T-cell (primary cell): ENCODE results near the gene UNK. TPM values are rescaled to one million over a fixed set of nuclear protein-coding genes. Genes with fewer than 3 reads are reported as not detected.
A peak's percentile ranks its signal among the peaks of the same experiment; 100 is the strongest.
"Not testable (repeated sequence)": the region's sequence is repeated elsewhere in the genome, so short reads cannot be mapped to it uniquely, and the experiment has no call there.

Experiments
- ATAC-seq, 4 experiments: fragments of 200-7000 bp in 3 of 4; fragments of 150-1000 bp in 1 of 4; cut with Tn5 transposase; replicated peaks in 1 of 4; 1 replicate in 3 of 4; 2 replicates in 1 of 4; pipeline ENCODE4 v1.10.0; 2021; ENCODE audit warnings: moderate library complexity in 3 of 4, mild to moderate bottlenecking in 2 of 4, moderate number of reproducible peaks in 1 of 4
- CTCF ChIA-PET, 2 donors: fragments of 300-600 bp; sonication (Branson Sonifier 250); formaldehyde crosslinking; loops; one replicate each; lab custom pipeline; 2022; ENCODE audit warnings: antibody characterized with exemption in 2 of 2; lab: Charles Lee
- POLR2A ChIA-PET, 2 donors: fragments of 300-600 bp; sonication (Branson Sonifier 250); formaldehyde crosslinking; loops; one replicate each; lab custom pipeline; 2022; ENCODE audit warnings: antibody characterized with exemption in 2 of 2; lab: Charles Lee
- DNase-seq, 35 experiments: peaks; one replicate each; pipeline versions ENCODE4 v3.0.0 to v3.0.0-alpha.2; 2013 to 2023
- H3K27ac ChIP-seq: one replicate; pipeline ENCODE4 v1.5.1; 2013; ENCODE audit warnings: low read length
- H3K27me3 ChIP-seq, 2 experiments: replicated peaks in 1 of 2; 1 replicate in 1 of 2; 2 replicates in 1 of 2; pipeline versions ENCODE4 v1.6.1 to v1.7.0; 2013; ENCODE audit warnings: low read length in 1 of 2, mixed read lengths in 1 of 2; ENCODE audit not compliant: control insufficient read depth in 2 of 2, insufficient read depth in 2 of 2; ENCODE audit errors: extremely low read depth in 1 of 2
- H3K36me3 ChIP-seq, 2 donors: 1 replicate in 1 of 2; 2 replicates in 1 of 2; pipeline versions ENCODE4 v1.6.1 to v1.7.0; 2013; ENCODE audit warnings: low read length in 1 of 2; ENCODE audit not compliant: control insufficient read depth in 2 of 2, insufficient read depth in 1 of 2; ENCODE audit errors: extremely low read depth in 1 of 2
- H3K4me1 ChIP-seq, 2 experiments: 1 replicate in 1 of 2; 2 replicates in 1 of 2; pipeline versions ENCODE4 v1.6.1 to v1.7.0; 2013; ENCODE audit warnings: low read length in 2 of 2, mixed read lengths in 1 of 2; ENCODE audit not compliant: insufficient read depth in 2 of 2, control insufficient read depth in 1 of 2; ENCODE audit errors: extremely low read depth in 1 of 2
- H3K4me3 ChIP-seq, 2 donors: 1 replicate in 1 of 2; 2 replicates in 1 of 2; pipeline versions ENCODE4 v1.5.1 to v1.7.0; 2013; ENCODE audit warnings: mild to moderate bottlenecking in 2 of 2, low read length in 1 of 2, moderate library complexity in 1 of 2; ENCODE audit not compliant: control insufficient read depth in 1 of 2; ENCODE audit errors: extremely low read depth in 1 of 2
- H3K9me3 ChIP-seq: 2 replicates; pipeline ENCODE4 v1.7.0; 2013
- H3K27ac Mint-ChIP-seq, 2 donors: one replicate each; pipeline ENCODE4 v1.8.0; 2020 to 2021; ENCODE audit warnings: mild to moderate bottlenecking in 2 of 2, mixed read lengths in 2 of 2
- H3K27me3 Mint-ChIP-seq, 2 donors: one replicate each; pipeline ENCODE4 v1.8.0; 2021 to 2022; ENCODE audit warnings: mixed read lengths in 2 of 2
- H3K36me3 Mint-ChIP-seq: one replicate; pipeline ENCODE4 v1.8.0; 2021; ENCODE audit warnings: mixed read lengths
- H3K4me1 Mint-ChIP-seq, 3 donors: one replicate each; pipeline ENCODE4 v1.8.0; 2020 to 2022; ENCODE audit warnings: mixed read lengths in 3 of 3, mild to moderate bottlenecking in 1 of 3
- H3K4me3 Mint-ChIP-seq, 3 donors: one replicate each; pipeline ENCODE4 v1.8.0; 2020 to 2022; ENCODE audit warnings: mild to moderate bottlenecking in 3 of 3, mixed read lengths in 3 of 3, moderate library complexity in 3 of 3
- H3K9me3 Mint-ChIP-seq, 3 donors: one replicate each; pipeline ENCODE4 v1.8.0; 2020 to 2022; ENCODE audit warnings: mixed read lengths in 3 of 3
- WGBS: methylation state at CpG from one replicate; pipeline ENCODE4 v1.1.5; 2013; ENCODE audit warnings: missing lambda C conversion rate; ENCODE audit not compliant: insufficient coverage; 5-methylcytosine and 5-hydroxymethylcytosine counted together
- total RNA-seq, 35 experiments: library from RNA in 6 of 35; stranded (reverse) in 6 of 35; fragments of 120-200 nt in 1 of 35; gene quantifications; one replicate each; pipeline versions ENCODE4 v1.2.1 to v1.2.4 and lab custom pipeline; 2013 to 2026

Gene UNK
- total RNA-seq, 5 donors from 2014 or later (not counting 1 experiment from before 2014, with no cell fraction given): 37.1 to 50.3 (median 39.2) TPM

DNA sequence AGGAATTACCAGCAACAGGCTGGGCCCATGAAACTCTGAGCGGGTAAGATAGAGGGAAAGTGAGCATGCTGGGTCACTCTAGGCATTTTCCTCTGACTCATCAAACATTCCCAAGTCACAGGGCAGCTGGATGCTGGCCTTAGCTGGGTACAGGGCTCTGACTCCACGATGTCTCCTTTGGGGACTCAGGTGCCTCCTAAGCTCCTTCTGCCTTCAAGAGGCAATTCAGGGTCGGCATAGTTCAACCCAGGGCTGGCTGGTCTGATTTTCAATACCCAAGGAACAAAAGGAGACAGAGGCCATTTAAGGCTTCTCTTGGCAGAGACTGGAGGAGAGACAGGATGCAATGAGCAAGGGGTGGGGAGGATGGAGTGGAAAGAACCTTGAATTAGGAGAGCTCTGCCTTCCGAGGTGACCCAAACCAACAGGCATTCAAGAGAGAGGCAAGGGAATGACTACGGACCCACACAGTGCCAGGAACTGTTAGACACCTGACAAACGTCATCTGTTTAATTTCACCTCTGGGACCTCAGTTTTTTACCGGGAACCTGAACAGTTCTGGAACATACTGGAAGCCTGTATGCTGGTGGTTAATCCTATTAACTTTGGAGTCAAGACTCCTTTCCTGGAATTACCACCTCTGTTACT is 69.6 kb downstream of the UNK start:
- Histone ChIP-seq H3K4me1 (peaks cover 13 to 42% of the 10 kb centered on the region in 2 experiments), H3K4me3 (peak overlapping the region; percentile 66 to 88), H3K27me3 (no peaks in the 10 kb centered on the region), H3K27ac (peak overlapping the region; percentile 76), H3K36me3 (peaks cover 5 to 25% of the 10 kb centered on the region in 2 donors), H3K9me3 (no peaks in the 10 kb centered on the region)
- 40% methylated on average over 3 of the region's 7 CpGs for WGBS
- CTCF ChIA-PET: interaction anchor here (0.6 to 2.4 kb wide), 10 partner anchors 9 to 740 kb away, joined by 3 to 33 read pairs (median 8); partner anchors contain the start of genes GALK1 (in 1 of the 2), MRPL38 (in 1 of the 2) and TRIM65 (in 1 of the 2)
- DNase-seq: no peak
- Mint-ChIP-seq H3K27me3 (no peaks in the 10 kb centered on the region), H3K36me3 (peaks cover 9% of the 10 kb centered on the region), H3K4me3 (no peak overlapping the region), H3K27ac (no peak overlapping the region), H3K4me1 (peaks cover 33 to 43% (median 40%) of the 10 kb centered on the region in 3 donors), H3K9me3 (no peaks in the 10 kb centered on the region)
- ATAC-seq: no peak
- POLR2A ChIA-PET: interaction anchor here (0.5 to 1.5 kb wide), 4 partner anchors 15 to 485 kb away, joined by 3 to 24 read pairs (median 6); a partner anchor contains a TSS

- ChIA-PET POLR2A (interaction anchor here (0.5 to 1.6 kb wide), 17 partner anchors 10 to 393 kb away, joined by 3 to 24 read pairs (median 6); partner anchors contain the start of gene UNK (in 1 of the 2)), CTCF (interaction anchor here (0.5 to 2.4 kb wide), 29 partner anchors 8 to 566 kb away, joined by 3 to 33 read pairs (median 4); partner anchors contain the start of genes FBF1 (in 1 of the 2), GALK1 (in 1 of the 2), SLC25A19 (in 1 of the 2) and TRIM65 (in 1 of the 2))
- DNase-seq (no peak), ATAC-seq (peak; percentile 3 to 21 (median 8))
- no peaks in the 10 kb centered on the region for H3K9me3 ChIP-seq
- Mint-ChIP-seq H3K9me3 (no peaks in the 10 kb centered on the region), H3K4me1 (peaks cover 33 to 43% (median 35%) of the 10 kb centered on the region in 3 donors), H3K27ac (no peak overlapping the region), H3K36me3 (peaks cover 4% of the 10 kb centered on the region), H3K27me3 (no peaks in the 10 kb centered on the region), H3K4me3 (no peak overlapping the region)
- peaks cover 13 to 38% of the 10 kb centered on the region in 2 experiments for H3K4me1 ChIP-seq
- 1% methylated on average over 16 of the region's 19 CpGs for WGBS
- H3K27ac ChIP-seq: peak overlapping the region; percentile 76
- H3K36me3 ChIP-seq: peaks cover 0 to 19% of the 10 kb centered on the region in 2 donors
- no peaks in the 10 kb centered on the region for H3K27me3 ChIP-seq
- H3K4me3 ChIP-seq: peak overlapping the region; percentile 88 to 90
Measured at GRCh38 chr17:75854881-75855309, 70.3 kb downstream of the UNK start.

DNA sequence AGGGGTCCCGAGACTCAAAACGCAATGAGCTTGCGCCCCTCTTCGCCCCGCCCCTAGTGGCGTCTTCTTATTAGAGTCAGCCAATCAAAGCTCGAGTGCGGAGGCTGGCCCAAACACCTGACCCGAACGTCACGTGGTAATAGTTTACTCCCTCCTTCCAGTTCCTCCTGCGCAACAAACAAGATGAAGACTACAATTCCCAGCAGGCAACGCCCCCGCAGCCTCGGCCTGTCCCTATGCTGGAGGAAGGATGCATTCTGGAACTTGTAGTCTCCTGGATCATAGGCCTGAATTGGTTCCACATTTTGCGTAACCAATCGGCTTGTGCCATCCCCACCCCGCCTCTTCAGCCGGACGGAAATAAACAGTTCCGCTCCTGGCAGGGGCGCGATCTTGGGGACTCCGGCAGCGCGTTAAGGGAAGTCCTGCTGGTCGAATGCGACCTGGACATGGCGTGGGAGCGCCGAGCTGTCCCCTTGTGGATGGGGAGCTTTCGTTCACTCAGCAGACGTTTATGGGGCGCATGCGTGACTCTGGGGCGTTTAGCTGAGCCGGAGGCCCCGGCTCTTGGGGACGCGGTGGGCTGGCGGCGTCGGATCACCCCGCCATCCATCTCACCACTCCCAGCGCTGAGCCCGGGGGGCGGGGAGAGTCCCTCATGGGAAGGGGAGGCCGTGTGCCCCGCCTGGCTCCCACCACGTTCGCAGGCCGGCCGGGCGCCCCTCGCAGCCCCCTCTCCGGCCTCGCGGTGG is 70.9 kb downstream of the UNK start, which contains the start of gene WBP2:
WBP2 (minus strand) TSS at position 26 of the 752 bp plus-strand sequence. CDS start 38 bp downstream, outside the sequence.
- DNase-seq (peak; percentile 91 to 99 (median 98)), ATAC-seq (peak; percentile 90 to 92 (median 90))
- Mint-ChIP-seq H3K27me3 (no peaks in the 10 kb centered on the region), H3K4me3 (no peak within 1 kb of the TSS), H3K27ac (peak within 1 kb of the TSS; percentile 88 to 91), H3K4me1 (peaks cover 32 to 43% (median 35%) of the 10 kb centered on the region in 3 donors), H3K36me3 (peaks cover 3% of the 10 kb centered on the region), H3K9me3 (no peaks in the 10 kb centered on the region)
- 0% methylated on average over 50 of the region's 58 CpGs for WGBS
- CTCF ChIA-PET: interaction anchor here (0.5 to 2.4 kb wide), 31 partner anchors 8 to 582 kb away, joined by 3 to 33 read pairs (median 4); partner anchors contain the start of genes FBF1 (in 1 of the 2), GALK1 (in 1 of the 2), SLC25A19 (in 1 of the 2) and TRIM65 (in 1 of the 2)
- H3K4me1 ChIP-seq: peaks cover 13 to 38% of the 10 kb centered on the region in 2 experiments
- peak within 1 kb of the TSS; percentile 88 to 90 for H3K4me3 ChIP-seq
- H3K36me3 ChIP-seq: peaks cover 0 to 14% of the 10 kb centered on the region in 2 donors
- no peaks in the 10 kb centered on the region for H3K9me3 ChIP-seq
- POLR2A ChIA-PET: interaction anchor here (0.5 to 1.6 kb wide), 16 partner anchors 9 to 392 kb away, joined by 3 to 24 read pairs (median 6); partner anchors contain the start of gene UNK (in 1 of the 2)
- H3K27me3 ChIP-seq: no peaks in the 10 kb centered on the region
- H3K27ac ChIP-seq: peak within 1 kb of the TSS; percentile 77

DNA sequence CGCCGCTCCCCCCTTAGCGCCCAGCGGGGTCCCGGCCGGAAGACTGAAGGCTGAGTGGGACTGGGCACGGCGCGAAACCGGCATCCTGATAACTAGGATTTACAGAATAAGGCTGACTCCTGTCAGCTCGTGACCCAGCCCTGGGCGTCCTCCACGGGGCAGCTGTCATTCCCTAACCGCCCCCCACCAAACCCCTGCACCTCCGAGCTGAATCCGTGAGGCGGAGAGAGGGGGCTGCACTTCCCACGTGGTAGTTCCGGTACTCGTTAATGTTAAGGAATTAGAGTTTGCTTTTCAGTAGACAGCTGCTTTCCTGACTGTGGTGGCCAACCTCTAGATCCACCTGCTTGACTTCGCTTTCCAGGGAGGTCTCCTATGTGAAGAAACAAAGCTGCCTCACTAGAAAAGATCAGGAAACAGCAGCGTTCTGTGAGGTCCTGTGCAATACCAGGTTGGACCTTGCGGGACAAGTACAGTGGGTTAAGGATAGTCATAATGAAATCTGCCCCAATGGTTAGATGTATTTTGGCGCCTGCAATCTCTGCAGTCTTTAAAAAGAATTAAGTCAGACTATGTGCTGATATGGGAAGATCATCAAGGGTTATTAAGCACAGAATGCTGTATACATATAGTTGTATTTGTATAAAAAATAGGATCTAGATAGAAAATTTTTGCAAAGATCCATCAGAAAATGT is 71.6 kb downstream of the UNK start:
- POLR2A ChIA-PET: interaction anchor here (1.1 to 1.6 kb wide), 5 partner anchors 8 to 79 kb away, joined by 3 to 7 read pairs (median 6); no protein-coding TSS in a partner anchor
- Mint-ChIP-seq H3K36me3 (peaks cover 3% of the 10 kb centered on the region), H3K27ac (peak overlapping the region; percentile 88 to 91), H3K27me3 (no peaks in the 10 kb centered on the region), H3K9me3 (no peaks in the 10 kb centered on the region), H3K4me3 (no peak overlapping the region), H3K4me1 (peaks cover 34 to 45% (median 35%) of the 10 kb centered on the region in 3 donors)
- peak in 3 of 4 experiments; percentile 22 to 39 (median 37) for ATAC-seq
- H3K27ac ChIP-seq: peak overlapping the region; percentile 77
- CTCF ChIA-PET: interaction anchor here in 1 of 2 donors (1.1 to 2.4 kb wide), 12 partner anchors 9 to 108 kb away, joined by 4 to 33 read pairs (median 9); partner anchors contain the start of genes GALK1 and TRIM65
- no peak for DNase-seq
- H3K36me3 ChIP-seq: peaks cover 0 to 8% of the 10 kb centered on the region in 2 donors
- 2% methylated on average over 12 of the region's 24 CpGs for WGBS
- H3K4me3 ChIP-seq: peak overlapping the region; percentile 88 to 90
- no peaks in the 10 kb centered on the region for H3K9me3 ChIP-seq
- H3K4me1 ChIP-seq: peaks cover 13 to 40% of the 10 kb centered on the region in 2 experiments
- H3K27me3 ChIP-seq: no peaks in the 10 kb centered on the region

DNA sequence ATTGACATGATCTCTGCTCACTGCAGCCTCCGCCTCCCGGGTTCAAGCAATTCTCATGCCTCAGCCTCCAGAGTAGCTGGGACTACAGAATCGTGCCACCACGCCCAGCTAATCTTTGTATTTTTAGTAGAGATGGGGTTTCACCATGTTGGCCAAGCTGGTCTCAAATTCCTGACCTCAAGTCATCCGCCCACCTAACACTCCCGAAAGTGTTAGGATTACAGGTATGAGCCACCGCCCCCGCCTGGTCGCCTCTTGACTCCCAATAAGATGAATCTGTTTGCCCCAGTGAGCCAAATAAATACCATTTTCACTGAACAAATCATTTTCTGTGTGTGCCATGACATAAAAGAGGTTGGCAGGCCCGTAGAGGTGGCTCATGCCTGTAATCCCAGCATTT is 74.8 kb downstream of the UNK start:
- CTCF ChIA-PET, H3K4me3 Mint-ChIP-seq, DNase-seq, H3K4me3 ChIP-seq, H3K36me3 Mint-ChIP-seq, ATAC-seq, H3K27me3 ChIP-seq, H3K9me3 ChIP-seq, H3K27me3 Mint-ChIP-seq, H3K9me3 Mint-ChIP-seq, H3K27ac ChIP-seq, H3K36me3 ChIP-seq: not testable (repeated sequence)
- 100% methylated on average over 3 of the region's 10 CpGs for WGBS
- POLR2A ChIA-PET: interaction anchor here in 1 of 2 donors (0.6 kb wide), 1 partner anchor 9 kb away, joined by 3 read pairs; no protein-coding TSS in a partner anchor
- peaks cover 21 to 40% (median 27%) of the 10 kb centered on the region in 3 donors for H3K4me1 Mint-ChIP-seq
- H3K27ac Mint-ChIP-seq: peak overlapping the region in 1 of 2 donors; percentile 34
- H3K4me1 ChIP-seq: peaks cover 12 to 37% of the 10 kb centered on the region in 2 experiments
